H1 (cell line): ENCODE results near the gene SMYD4. TPM values are rescaled to one million over a fixed set of nuclear protein-coding genes. Genes with fewer than 3 reads are reported as not detected.

Experiments used
- polyA plus RNA-seq, 7 experiments: library from polyadenylated mRNA; depleted of rRNA in 3 of 7; stranded (reverse) in 5 of 7; unstranded in 2 of 7; fragments of >200 nt in 5 of 7; fragments of 200-250 nt in 2 of 7; gene quantifications; 1 replicate in 5 of 7; 2 replicates in 1 of 7; 4 replicates in 1 of 7; pipeline versions ENCODE4 v1.2.1 to v1.2.3, GENCODE V29; 2011 to 2013; ENCODE audit warnings: missing spikeins in 2 of 7, mixed read lengths in 2 of 7
- total RNA-seq: library from RNA; stranded (reverse); fragmentation: NEBNext Ultra II Directional; extraction: Animal tissue kit (Norgen Biotek cat#: 25700); gene quantifications from 2 replicates; pipeline ENCODE4 v1.2.1, GENCODE V29; 2021
- TF ChIP-seq, protein P1 (sequence below): fragments of 300-600 bp; sonication (generic); IDR thresholded peaks from 2 replicates; pipeline ENCODE4 v1.7.1; 2012; ENCODE audit warnings: low read length, moderate library complexity, mild to moderate bottlenecking, inconsistent platforms; ENCODE audit not compliant: insufficient replicate concordance

Gene SMYD4
- total and polyA plus RNA-seq, 2 of the 8 experiments (the other 6 are each of a cell fraction or from before 2014, with no cell fraction given) = 10.5 to 23.4 TPM

DNA sequence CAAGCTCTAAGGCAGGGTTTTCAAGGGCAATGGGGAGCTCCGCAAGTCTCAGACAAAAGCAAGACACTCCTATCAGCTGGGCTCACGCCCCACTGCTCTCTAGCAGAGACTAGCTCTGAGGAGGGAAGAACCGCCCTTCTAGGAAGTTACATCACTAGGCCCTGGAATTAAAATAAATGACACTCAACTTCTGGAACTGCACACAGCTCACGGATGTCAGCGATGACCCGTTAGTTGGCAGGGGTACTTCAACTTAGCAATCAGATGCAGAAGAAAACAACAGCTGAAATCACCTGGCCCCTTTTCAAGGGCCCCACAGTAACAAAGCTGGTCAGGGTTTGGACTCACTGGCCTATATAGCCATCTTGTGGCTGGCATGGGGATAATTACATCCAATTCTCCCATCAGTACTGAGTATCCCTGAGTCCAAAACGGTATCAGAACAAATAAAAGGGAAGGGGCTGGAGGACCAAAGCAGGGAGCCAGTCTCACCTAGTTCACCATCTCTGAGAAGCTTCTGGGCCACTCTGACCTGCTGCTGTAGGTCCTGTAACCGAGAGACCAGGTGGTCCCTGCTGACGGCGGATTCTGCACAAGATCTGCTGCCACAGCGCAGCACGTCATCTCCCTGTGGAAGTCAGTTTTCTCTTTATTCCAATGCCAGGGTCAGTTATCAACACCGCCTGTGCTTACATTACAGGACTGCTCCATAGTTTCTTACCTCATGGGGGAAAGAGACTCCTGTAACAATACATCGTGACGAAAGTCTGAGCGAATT, 45.7 kb downstream of the SMYD4 start (continued):
- TF ChIP-seq, protein P1, sequence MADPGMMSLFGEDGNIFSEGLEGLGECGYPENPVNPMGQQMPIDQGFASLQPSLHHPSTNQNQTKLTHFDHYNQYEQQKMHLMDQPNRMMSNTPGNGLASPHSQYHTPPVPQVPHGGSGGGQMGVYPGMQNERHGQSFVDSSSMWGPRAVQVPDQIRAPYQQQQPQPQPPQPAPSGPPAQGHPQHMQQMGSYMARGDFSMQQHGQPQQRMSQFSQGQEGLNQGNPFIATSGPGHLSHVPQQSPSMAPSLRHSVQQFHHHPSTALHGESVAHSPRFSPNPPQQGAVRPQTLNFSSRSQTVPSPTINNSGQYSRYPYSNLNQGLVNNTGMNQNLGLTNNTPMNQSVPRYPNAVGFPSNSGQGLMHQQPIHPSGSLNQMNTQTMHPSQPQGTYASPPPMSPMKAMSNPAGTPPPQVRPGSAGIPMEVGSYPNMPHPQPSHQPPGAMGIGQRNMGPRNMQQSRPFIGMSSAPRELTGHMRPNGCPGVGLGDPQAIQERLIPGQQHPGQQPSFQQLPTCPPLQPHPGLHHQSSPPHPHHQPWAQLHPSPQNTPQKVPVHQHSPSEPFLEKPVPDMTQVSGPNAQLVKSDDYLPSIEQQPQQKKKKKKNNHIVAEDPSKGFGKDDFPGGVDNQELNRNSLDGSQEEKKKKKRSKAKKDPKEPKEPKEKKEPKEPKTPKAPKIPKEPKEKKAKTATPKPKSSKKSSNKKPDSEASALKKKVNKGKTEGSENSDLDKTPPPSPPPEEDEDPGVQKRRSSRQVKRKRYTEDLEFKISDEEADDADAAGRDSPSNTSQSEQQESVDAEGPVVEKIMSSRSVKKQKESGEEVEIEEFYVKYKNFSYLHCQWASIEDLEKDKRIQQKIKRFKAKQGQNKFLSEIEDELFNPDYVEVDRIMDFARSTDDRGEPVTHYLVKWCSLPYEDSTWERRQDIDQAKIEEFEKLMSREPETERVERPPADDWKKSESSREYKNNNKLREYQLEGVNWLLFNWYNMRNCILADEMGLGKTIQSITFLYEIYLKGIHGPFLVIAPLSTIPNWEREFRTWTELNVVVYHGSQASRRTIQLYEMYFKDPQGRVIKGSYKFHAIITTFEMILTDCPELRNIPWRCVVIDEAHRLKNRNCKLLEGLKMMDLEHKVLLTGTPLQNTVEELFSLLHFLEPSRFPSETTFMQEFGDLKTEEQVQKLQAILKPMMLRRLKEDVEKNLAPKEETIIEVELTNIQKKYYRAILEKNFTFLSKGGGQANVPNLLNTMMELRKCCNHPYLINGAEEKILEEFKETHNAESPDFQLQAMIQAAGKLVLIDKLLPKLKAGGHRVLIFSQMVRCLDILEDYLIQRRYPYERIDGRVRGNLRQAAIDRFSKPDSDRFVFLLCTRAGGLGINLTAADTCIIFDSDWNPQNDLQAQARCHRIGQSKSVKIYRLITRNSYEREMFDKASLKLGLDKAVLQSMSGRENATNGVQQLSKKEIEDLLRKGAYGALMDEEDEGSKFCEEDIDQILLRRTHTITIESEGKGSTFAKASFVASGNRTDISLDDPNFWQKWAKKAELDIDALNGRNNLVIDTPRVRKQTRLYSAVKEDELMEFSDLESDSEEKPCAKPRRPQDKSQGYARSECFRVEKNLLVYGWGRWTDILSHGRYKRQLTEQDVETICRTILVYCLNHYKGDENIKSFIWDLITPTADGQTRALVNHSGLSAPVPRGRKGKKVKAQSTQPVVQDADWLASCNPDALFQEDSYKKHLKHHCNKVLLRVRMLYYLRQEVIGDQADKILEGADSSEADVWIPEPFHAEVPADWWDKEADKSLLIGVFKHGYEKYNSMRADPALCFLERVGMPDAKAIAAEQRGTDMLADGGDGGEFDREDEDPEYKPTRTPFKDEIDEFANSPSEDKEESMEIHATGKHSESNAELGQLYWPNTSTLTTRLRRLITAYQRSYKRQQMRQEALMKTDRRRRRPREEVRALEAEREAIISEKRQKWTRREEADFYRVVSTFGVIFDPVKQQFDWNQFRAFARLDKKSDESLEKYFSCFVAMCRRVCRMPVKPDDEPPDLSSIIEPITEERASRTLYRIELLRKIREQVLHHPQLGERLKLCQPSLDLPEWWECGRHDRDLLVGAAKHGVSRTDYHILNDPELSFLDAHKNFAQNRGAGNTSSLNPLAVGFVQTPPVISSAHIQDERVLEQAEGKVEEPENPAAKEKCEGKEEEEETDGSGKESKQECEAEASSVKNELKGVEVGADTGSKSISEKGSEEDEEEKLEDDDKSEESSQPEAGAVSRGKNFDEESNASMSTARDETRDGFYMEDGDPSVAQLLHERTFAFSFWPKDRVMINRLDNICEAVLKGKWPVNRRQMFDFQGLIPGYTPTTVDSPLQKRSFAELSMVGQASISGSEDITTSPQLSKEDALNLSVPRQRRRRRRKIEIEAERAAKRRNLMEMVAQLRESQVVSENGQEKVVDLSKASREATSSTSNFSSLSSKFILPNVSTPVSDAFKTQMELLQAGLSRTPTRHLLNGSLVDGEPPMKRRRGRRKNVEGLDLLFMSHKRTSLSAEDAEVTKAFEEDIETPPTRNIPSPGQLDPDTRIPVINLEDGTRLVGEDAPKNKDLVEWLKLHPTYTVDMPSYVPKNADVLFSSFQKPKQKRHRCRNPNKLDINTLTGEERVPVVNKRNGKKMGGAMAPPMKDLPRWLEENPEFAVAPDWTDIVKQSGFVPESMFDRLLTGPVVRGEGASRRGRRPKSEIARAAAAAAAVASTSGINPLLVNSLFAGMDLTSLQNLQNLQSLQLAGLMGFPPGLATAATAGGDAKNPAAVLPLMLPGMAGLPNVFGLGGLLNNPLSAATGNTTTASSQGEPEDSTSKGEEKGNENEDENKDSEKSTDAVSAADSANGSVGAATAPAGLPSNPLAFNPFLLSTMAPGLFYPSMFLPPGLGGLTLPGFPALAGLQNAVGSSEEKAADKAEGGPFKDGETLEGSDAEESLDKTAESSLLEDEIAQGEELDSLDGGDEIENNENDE = no peak
